ENCODE measurements around the gene LUZP1. TPM values are rescaled to one million over a fixed set of nuclear protein-coding genes. Genes with fewer than 3 reads are reported as not detected.

The LUZP1 gene
- total RNA-seq, 1 donor from 2014 or later, result 23.2 TPM

DNA sequence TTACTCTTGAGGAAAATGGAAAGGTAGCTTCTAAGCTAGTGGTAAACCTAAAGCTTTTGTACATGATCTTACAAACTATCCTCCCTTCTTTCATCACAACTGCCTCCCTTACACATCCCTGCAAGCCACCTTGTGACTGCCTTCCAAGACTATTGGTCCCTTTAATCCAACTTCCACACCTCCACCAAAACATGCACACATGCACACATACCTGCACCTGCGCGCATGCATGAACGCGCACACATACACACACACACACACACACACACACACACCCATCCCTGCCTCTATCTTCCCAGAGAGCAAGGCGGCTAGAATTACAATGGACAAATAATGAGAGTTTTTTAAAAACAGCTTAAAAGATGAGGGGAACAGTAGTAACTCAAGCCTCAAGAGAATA is 58.3 kb downstream of the LUZP1 start:
- Mint-ChIP-seq H3K27ac (peak overlapping the region; percentile 62), H3K36me3 (ENCODE audit: low read depth) (peaks cover 23% of the 10 kb centered on the region), H3K4me3 (peak overlapping the region; percentile 31), H3K9me3 (no peaks in the 10 kb centered on the region), H3K4me1 (peaks cover 52% of the 10 kb centered on the region), H3K27me3 (no peaks in the 10 kb centered on the region)
- no peak for DNase-seq
- intact Hi-C loops (cut with micrococcal nuclease), result loop anchor here (1.0 kb wide), 1 partner anchor 10 kb away; no protein-coding TSS in a partner anchor

GRCh38 chr1:23108918-23109533 is 59.6 kb downstream of the LUZP1 start:
- DNase-seq, result peak; percentile 66
- Mint-ChIP-seq H3K36me3 (ENCODE audit: low read depth) (peaks cover 24% of the 10 kb centered on the region), H3K4me3 (peak overlapping the region; percentile 5), H3K4me1 (peaks cover 42% of the 10 kb centered on the region), H3K27me3 (no peaks in the 10 kb centered on the region), H3K27ac (peak overlapping the region; percentile 82), H3K9me3 (no peaks in the 10 kb centered on the region)
- intact Hi-C loops (cut with micrococcal nuclease), result loop anchor here (1.0 to 2.0 kb wide), 2 partner anchors 39 to 60 kb away; partner anchors contain the start of gene LUZP1

GRCh38 chr1:23103001-23103889 is 65.4 kb downstream of the LUZP1 start:
- Mint-ChIP-seq H3K36me3 (ENCODE audit: low read depth) (peaks cover 20% of the 10 kb centered on the region), H3K9me3 (peaks cover 5% of the 10 kb centered on the region), H3K27me3 (no peaks in the 10 kb centered on the region), H3K4me1 (peaks cover 47% of the 10 kb centered on the region), H3K27ac (peak overlapping the region; percentile 91), H3K4me3 (peak overlapping the region; percentile 72)
- peak; percentile 79 for DNase-seq
- intact Hi-C loops (cut with micrococcal nuclease), result no loop called here

GRCh38 chr1:23102289-23102688 is 66.4 kb downstream of the LUZP1 start:
- Mint-ChIP-seq H3K36me3 (ENCODE audit: low read depth) (peaks cover 15% of the 10 kb centered on the region), H3K9me3 (peaks cover 5% of the 10 kb centered on the region), H3K4me1 (peaks cover 46% of the 10 kb centered on the region), H3K4me3 (peak overlapping the region; percentile 20), H3K27ac (peak overlapping the region; percentile 60), H3K27me3 (no peaks in the 10 kb centered on the region)
- DNase-seq, result no peak
- intact Hi-C loops (cut with micrococcal nuclease), result no loop called here

DNA sequence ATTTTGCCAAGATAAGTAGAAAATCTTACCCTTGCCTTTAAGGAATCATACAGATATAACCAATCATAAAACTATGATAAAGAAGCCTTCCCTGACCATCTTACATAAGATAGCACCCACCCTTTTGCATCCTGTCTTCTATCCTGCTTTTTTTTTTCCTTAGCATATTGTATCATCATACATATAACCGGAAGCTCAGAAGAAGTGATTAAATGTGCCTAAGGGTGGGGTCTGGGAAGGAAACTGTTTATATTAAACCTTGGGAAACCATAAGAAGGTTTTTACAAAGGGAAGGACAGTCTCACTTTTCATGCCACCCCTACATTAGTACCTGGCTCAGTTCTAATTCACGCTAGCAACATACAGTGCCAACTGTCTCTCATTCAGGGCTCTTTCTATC is 66.8 kb downstream of the LUZP1 start:
- peaks cover 5% of the 10 kb centered on the region for H3K9me3 Mint-ChIP-seq
- H3K4me1 Mint-ChIP-seq, result peaks cover 44% of the 10 kb centered on the region
- peak overlapping the region; percentile 20 for H3K4me3 Mint-ChIP-seq
- peak overlapping the region; percentile 21 for H3K27ac Mint-ChIP-seq
- no peaks in the 10 kb centered on the region for H3K27me3 Mint-ChIP-seq
- H3K36me3 Mint-ChIP-seq (ENCODE audit: low read depth), result peaks cover 14% of the 10 kb centered on the region
- intact Hi-C loops (cut with micrococcal nuclease), result no loop called here
- no peak for DNase-seq

DNA sequence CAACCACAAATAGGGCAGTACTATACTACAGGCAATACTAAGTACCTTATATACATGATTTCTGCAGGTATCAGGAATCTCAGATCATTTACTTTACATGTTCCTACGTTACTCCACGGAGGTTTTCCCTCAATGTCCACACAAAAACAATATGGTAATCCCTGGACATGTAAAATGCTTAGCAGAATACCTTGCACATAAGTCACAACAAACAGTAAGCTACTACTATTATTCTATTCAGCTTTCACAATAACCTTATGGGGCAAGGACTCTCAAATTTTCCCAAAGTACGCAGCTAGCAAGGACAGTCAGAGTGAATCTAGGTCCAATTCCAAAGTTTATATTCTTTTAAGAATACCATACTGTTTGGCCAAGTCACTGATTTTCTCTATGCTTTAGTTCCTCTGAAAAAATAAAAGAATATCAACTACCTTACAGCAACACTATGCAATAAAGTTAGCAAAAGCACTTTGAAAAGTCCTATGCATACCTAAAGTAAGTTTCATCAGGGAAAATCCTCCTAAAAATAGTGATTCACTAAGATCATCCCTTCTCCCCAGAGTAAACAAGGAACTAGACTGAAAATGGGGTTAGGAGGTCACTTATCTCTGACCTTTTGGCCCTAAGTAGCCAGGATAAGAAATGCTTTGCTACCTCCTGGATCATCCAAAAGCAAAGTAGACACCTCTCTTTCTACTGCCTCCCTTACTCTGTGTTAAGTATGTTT is 67.4 kb downstream of the LUZP1 start:
- Mint-ChIP-seq H3K9me3 (peaks cover 5% of the 10 kb centered on the region), H3K4me1 (peaks cover 41% of the 10 kb centered on the region), H3K4me3 (no peak overlapping the region), H3K27me3 (no peaks in the 10 kb centered on the region), H3K27ac (no peak overlapping the region), H3K36me3 (ENCODE audit: low read depth) (peaks cover 10% of the 10 kb centered on the region)
- DNase-seq, result no peak
- intact Hi-C loops (cut with micrococcal nuclease), result no loop called here

DNA sequence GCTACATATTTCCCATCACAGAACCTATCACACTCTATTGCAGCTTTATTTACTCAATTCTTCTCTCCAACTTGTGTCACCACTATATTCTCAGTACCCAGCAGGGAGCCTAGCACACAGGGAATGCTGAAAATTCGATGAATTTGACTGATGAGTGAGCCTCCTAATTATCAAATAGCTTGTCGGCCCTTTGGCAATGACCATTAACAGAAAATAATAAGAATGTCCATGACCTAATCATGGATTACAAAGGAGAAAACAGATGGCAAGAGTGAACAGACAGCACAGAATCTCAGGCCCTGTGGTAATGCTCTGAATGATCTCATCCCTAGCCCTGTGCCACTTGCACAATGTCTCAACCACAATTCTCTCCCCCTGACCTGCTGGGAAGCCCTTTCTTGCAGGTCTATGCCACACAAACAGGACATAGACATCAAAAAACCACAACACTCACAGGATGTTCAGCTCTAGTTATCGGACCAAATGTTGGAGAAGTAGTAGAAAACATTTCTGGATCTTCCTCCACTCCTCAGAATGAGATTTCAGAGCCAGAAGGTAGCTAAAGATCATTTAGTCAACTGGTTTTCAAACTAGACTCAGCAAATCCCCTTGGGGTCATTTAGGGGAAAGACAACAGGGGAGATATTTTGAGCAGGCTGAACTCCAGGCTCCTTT is 68.4 kb downstream of the LUZP1 start:
- Mint-ChIP-seq H3K27me3 (no peaks in the 10 kb centered on the region), H3K27ac (peak overlapping the region; percentile 77), H3K4me3 (peak overlapping the region; percentile 41), H3K36me3 (ENCODE audit: low read depth) (peaks cover 11% of the 10 kb centered on the region), H3K9me3 (peaks cover 5% of the 10 kb centered on the region), H3K4me1 (peaks cover 41% of the 10 kb centered on the region)
- intact Hi-C loops (cut with micrococcal nuclease), result loop anchor here (1.0 kb wide), 1 partner anchor 10 kb away; no protein-coding TSS in a partner anchor
- peak; percentile 83 for DNase-seq

GRCh38 chr1:23099171-23099536 is 69.5 kb downstream of the LUZP1 start:
- Mint-ChIP-seq H3K27me3 (no peaks in the 10 kb centered on the region), H3K9me3 (peaks cover 5% of the 10 kb centered on the region), H3K4me1 (peaks cover 41% of the 10 kb centered on the region), H3K27ac (no peak overlapping the region), H3K36me3 (ENCODE audit: low read depth) (peaks cover 9% of the 10 kb centered on the region), H3K4me3 (peak overlapping the region; percentile 26)
- intact Hi-C loops (cut with micrococcal nuclease), result loop anchor here (5.0 kb wide), 1 partner anchor 122 kb away; no protein-coding TSS in a partner anchor
- no peak for DNase-seq

GRCh38 chr1:23098463-23099170 is 70.0 kb downstream of the LUZP1 start:
- Mint-ChIP-seq H3K36me3 (ENCODE audit: low read depth) (peaks cover 15% of the 10 kb centered on the region), H3K4me3 (peak overlapping the region; percentile 26), H3K27me3 (no peaks in the 10 kb centered on the region), H3K4me1 (peaks cover 41% of the 10 kb centered on the region), H3K27ac (no peak overlapping the region), H3K9me3 (peaks cover 5% of the 10 kb centered on the region)
- peak; percentile 88 for DNase-seq
- intact Hi-C loops (cut with micrococcal nuclease), result loop anchor here (1.0 to 5.0 kb wide), 2 partner anchors 86 to 121 kb away; no protein-coding TSS in a partner anchor

- no peak for DNase-seq
- H3K27ac Mint-ChIP-seq, result no peak overlapping the region
- H3K4me3 Mint-ChIP-seq, result no peak overlapping the region
- peaks cover 16% of the 10 kb centered on the region for H3K36me3 Mint-ChIP-seq (ENCODE audit: low read depth)
- no peaks in the 10 kb centered on the region for H3K9me3 Mint-ChIP-seq
- no peaks in the 10 kb centered on the region for H3K27me3 Mint-ChIP-seq
- peaks cover 31% of the 10 kb centered on the region for H3K4me1 Mint-ChIP-seq
- intact Hi-C loops (cut with micrococcal nuclease), result loop anchor here (5.0 kb wide), 1 partner anchor 120 kb away; no protein-coding TSS in a partner anchor
Observed at GRCh38 chr1:23097316-23097715, 71.3 kb downstream of the LUZP1 start.

DNA sequence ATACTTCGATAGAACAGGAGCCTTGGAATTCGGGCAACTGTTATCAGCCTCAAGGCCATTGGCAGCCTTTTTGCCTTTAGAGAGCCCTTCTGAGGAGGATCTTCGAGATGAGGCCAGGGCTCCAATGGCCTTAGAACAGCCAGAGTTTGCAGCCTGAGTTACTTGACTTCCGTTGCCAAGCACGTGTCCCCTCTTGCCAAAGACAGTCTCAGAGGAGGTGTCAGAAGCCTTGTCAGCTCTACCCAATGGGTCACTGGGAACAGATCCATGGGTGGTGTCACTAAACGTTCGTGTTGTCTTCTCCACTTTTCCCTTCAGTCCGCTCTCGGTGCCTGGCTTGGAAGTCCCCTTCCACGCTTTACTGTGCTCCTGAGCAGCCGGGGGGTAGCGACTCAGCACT is 76.2 kb downstream of the LUZP1 start:
- intact Hi-C loops (cut with micrococcal nuclease), result no loop called here
- DNase-seq, result no peak
- no peaks in the 10 kb centered on the region for H3K9me3 Mint-ChIP-seq
- H3K4me3 Mint-ChIP-seq, result no peak overlapping the region
- H3K27ac Mint-ChIP-seq, result no peak overlapping the region
- peaks cover 29% of the 10 kb centered on the region for H3K36me3 Mint-ChIP-seq (ENCODE audit: low read depth)
- no peaks in the 10 kb centered on the region for H3K4me1 Mint-ChIP-seq
- H3K27me3 Mint-ChIP-seq, result no peaks in the 10 kb centered on the region

DNA sequence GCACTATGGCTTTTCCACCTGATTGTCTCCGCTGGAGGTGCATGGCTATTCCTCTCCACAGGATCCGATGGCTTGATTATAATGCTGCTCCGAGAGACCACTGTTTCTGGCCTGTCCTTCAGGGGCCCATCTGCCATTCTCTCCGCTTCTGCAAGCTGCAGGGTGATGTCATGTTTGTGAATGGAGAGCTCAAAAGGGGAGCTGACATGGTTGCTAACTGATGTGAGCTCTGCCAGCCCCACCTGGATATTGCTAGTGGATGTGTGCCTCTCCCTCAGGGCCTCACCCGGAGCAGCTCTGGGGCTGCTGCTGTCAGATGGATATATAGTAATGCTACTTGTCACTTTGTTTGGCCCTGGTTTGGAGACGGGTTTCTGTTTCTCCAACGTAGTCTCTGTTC is 77.1 kb downstream of the LUZP1 start:
- H3K27me3 Mint-ChIP-seq, result no peaks in the 10 kb centered on the region
- peaks cover 33% of the 10 kb centered on the region for H3K36me3 Mint-ChIP-seq (ENCODE audit: low read depth)
- H3K4me3 Mint-ChIP-seq, result no peak overlapping the region
- DNase-seq, result no peak
- intact Hi-C loops (cut with micrococcal nuclease), result no loop called here
- H3K27ac Mint-ChIP-seq, result no peak overlapping the region
- no peaks in the 10 kb centered on the region for H3K9me3 Mint-ChIP-seq
- H3K4me1 Mint-ChIP-seq, result no peaks in the 10 kb centered on the region

- no peaks in the 10 kb centered on the region for H3K4me1 Mint-ChIP-seq
- intact Hi-C loops (cut with micrococcal nuclease), result no loop called here
Observed at GRCh38 chr1:23090056-23090455, 78.6 kb downstream of the LUZP1 start.

More at GRCh38 chr1:23090056-23090455, 78.6 kb downstream of the LUZP1 start:
- no peaks in the 10 kb centered on the region for H3K27me3 Mint-ChIP-seq
- no peaks in the 10 kb centered on the region for H3K9me3 Mint-ChIP-seq
- H3K36me3 Mint-ChIP-seq (ENCODE audit: low read depth), result peaks cover 40% of the 10 kb centered on the region
- H3K4me3 Mint-ChIP-seq, result no peak overlapping the region
- no peak overlapping the region for H3K27ac Mint-ChIP-seq
- no peak for DNase-seq
